Stimulated activated CD4-positive, alpha-beta T cell treated with anti-CD3 and anti-CD28 coated beads, Interleukin-1b, Interleukin-23, amount 100 ng/mL, for 24 hours (primary cell): ENCODE results near the gene MICU1.
"Not testable (repeated sequence)": the region's sequence is repeated elsewhere in the genome, so short reads cannot be mapped to it uniquely, and the experiment has no call there.

Source experiments
- DNase-seq, 4 experiments: peaks; one replicate each; pipeline ENCODE4 v3.0.0-alpha.2; 2020; ENCODE audit warnings: low read depth in 4 of 4, low spot score in 1 of 4

MICU1 gene

GRCh38 chr10:72331575-72332422, 294.1 kb downstream of the MICU1 start:
- DNase-seq, result peak in 3 of 4 experiments; percentile 64 to 89 (median 75)

- DNase-seq, result no peak
These were observed 295.8 kb downstream of the MICU1 start for GRCh38 chr10:72330069-72330426.

GRCh38 chr10:72329290-72330068, 296.4 kb downstream of the MICU1 start:
- DNase-seq, result no peak

- no peak for DNase-seq
These were observed 297.1 kb downstream of the MICU1 start for GRCh38 chr10:72328829-72329204.

GRCh38 chr10:72328045-72328828, 297.6 kb downstream of the MICU1 start:
- no peak for DNase-seq

GRCh38 chr10:72326665-72327603, 298.9 kb downstream of the MICU1 start:
- DNase-seq, result peak in 1 of 4 experiments; percentile 49

- not testable (repeated sequence) for DNase-seq
These were observed 300.4 kb downstream of the MICU1 start for GRCh38 chr10:72325243-72326175.

GRCh38 chr10:72323771-72324191, 302.1 kb downstream of the MICU1 start:
- no peak for DNase-seq

GRCh38 chr10:72323108-72323749, 302.6 kb downstream of the MICU1 start:
- DNase-seq, result no peak

GRCh38 chr10:72322280-72323058, 303.4 kb downstream of the MICU1 start:
- no peak for DNase-seq

GRCh38 chr10:72322030-72322279, 303.9 kb downstream of the MICU1 start:
- no peak for DNase-seq

GRCh38 chr10:72321248-72322029, 304.4 kb downstream of the MICU1 start:
- DNase-seq, result no peak

- peak in 2 of 4 experiments; percentile 50 to 66 for DNase-seq
These were observed 305.1 kb downstream of the MICU1 start for GRCh38 chr10:72320676-72321247.

GRCh38 chr10:72319416-72320254, 306.2 kb downstream of the MICU1 start:
- DNase-seq, result peak; percentile 70 to 89 (median 80)

GRCh38 chr10:72318418-72319262, 307.2 kb downstream of the MICU1 start:
- no peak for DNase-seq
